Cardiac muscle cell (in vitro differentiated cells and primary cell): ENCODE data around the gene CYP8B1. TPM values are rescaled to one million over a fixed set of nuclear protein-coding genes. Genes with fewer than 3 reads are reported as not detected.

Source experiments
- DNase-seq, 2 donors: peaks; one replicate each; pipeline versions ENCODE4 v3.0.0 to v3.0.0-alpha.2; 2010 to 2017; ENCODE audit warnings: low read depth in 1 of 2, low spot score in 1 of 2
- H3K27ac ChIP-seq: fragments of 200-600 bp; sonication (generic); 2 replicates; pipeline ENCODE4 v1.5.1; 2016
- H3K27me3 ChIP-seq: fragments of 200-600 bp; sonication (generic); 2 replicates; pipeline ENCODE4 v1.6.0; 2016; ENCODE audit warnings: control low read depth
- H3K36me3 ChIP-seq: fragments of 200-600 bp; sonication (generic); 2 replicates; pipeline ENCODE4 v1.5.1; 2016; ENCODE audit warnings: control low read depth
- H3K4me1 ChIP-seq: fragments of 200-600 bp; sonication (generic); 2 replicates; pipeline ENCODE4 v1.8.1; 2017; ENCODE audit warnings: low read depth, mild to moderate bottlenecking, mixed run types
- H3K4me3 ChIP-seq: fragments of 200-600 bp; sonication (generic); 2 replicates; pipeline ENCODE4 v1.5.1; 2016; ENCODE audit warnings: mild to moderate bottlenecking
- H3K9me3 ChIP-seq: fragments of 200-600 bp; sonication (generic); 2 replicates; pipeline ENCODE4 v1.5.1; 2017; ENCODE audit warnings: low read depth, mild to moderate bottlenecking, control low read depth
- CTCF ChIP-seq: IDR thresholded peaks from 2 replicates; pipeline ENCODE4 v1.5.1; 2012; ENCODE audit warnings: low read depth, mild to moderate bottlenecking, low read length
- polyA plus RNA-seq: library from polyadenylated mRNA; unstranded; fragments of >200 nt; fragmentation: Nextera tagmentation; extraction: Ambion mirVana; gene quantifications from 2 replicates; pipeline ENCODE4 v1.2.1, GENCODE V29; 2016
- total RNA-seq: library from RNA; depleted of rRNA; stranded (reverse); fragments of >200 nt; gene quantifications from 2 replicates; pipeline ENCODE4 v1.2.3, GENCODE V29; 2016

The CYP8B1 gene
- total RNA-seq (not detected in 2 replicates), polyA plus RNA-seq (not detected in 2 replicates)

DNA sequence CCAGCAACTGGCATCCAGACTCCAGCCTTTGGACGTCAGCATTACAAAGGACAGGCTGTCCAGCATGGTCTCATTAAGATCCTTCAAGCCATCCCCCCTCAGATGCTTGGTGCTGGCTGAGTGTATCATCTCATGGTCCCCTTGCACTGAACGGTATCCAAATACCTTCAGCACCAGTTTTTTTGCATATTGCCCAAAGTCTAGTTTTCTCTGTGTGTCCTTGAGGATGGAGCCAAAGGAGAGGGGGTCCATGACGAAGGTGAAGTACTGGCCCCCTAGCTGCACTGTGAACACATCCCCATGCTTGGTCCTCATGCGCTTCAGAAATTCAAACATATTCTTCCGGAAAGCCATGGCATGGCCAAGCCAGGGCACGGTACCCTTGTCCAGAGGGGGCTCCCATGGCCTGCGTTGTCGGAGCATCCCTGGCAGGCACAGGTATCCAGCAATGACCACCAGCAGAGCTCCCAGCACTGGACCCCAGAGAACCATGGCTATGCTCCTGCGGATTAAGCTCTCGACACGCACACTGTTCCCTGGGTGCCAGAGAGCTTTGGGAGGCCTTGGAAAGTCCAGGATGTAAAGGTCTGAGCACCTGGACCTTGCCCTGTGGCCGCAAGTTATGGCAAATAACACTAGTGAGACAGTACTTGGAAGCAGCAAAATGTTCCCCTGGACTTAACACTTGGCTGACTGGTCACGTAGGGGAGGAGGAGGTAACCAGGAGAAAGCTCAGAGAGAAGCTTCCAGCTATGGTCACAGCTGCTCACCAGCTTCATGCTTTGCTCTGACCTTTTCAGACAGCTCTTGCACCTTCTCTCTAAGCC is at the start of gene CYP8B1:
Gene CYP8B1 (minus strand): TSS at position 555 of the 827 bp plus-strand sequence. CDS start 63 bp downstream, at position 492.
- Histone ChIP-seq H3K36me3 (no peaks in the 10 kb centered on the region), H3K4me1 (peaks cover 10% of the 10 kb centered on the region), H3K9me3 (no peaks in the 10 kb centered on the region), H3K27me3 (peaks cover 2% of the 10 kb centered on the region), H3K27ac (no peak within 1 kb of the TSS), H3K4me3 (no peak within 1 kb of the TSS)
- no peak for TF ChIP-seq CTCF
- DNase-seq: no peak

GRCh38 chr3:42923606-42924005 is 47.9 kb upstream of the CYP8B1 start:
- DNase-seq: no peak
- no peaks in the 10 kb centered on the region for H3K36me3 ChIP-seq
- no peak overlapping the region for H3K4me3 ChIP-seq
- H3K4me1 ChIP-seq: no peaks in the 10 kb centered on the region
- H3K27ac ChIP-seq: no peak overlapping the region
- H3K9me3 ChIP-seq: no peaks in the 10 kb centered on the region
- no peak for TF ChIP-seq CTCF
- no peaks in the 10 kb centered on the region for H3K27me3 ChIP-seq

DNA sequence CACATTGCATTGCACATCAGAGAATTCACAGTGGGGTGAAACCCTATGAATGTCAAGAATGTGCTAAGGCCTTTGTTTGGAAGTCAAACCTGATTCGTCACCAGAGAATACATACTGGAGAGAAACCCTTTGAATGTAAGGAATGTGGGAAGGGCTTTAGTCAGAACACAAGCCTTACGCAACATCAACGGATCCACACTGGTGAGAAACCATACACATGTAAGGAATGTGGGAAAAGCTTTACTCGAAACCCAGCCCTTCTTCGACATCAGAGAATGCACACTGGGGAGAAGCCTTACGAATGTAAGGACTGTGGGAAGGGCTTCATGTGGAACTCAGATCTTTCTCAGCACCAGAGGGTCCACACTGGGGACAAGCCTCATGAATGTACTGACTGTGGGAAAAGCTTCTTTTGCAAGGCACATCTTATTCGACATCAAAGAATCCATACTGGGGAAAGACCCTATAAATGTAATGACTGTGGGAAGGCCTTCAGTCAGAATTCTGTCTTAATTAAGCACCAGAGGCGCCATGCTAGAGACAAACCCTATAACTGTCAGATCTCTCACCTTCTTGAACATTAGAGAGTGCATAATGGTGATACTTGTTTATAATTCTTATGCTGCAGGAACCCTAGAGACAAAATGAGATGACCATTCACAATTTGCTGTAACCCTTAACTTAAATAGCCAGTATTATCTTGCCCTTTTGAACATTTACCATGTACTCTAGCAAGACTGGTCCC is 39.3 kb upstream of the CYP8B1 start:
- Histone ChIP-seq H3K36me3 (no peaks in the 10 kb centered on the region), H3K4me3 (no peak overlapping the region), H3K4me1 (no peaks in the 10 kb centered on the region), H3K27ac (no peak overlapping the region), H3K9me3 (no peaks in the 10 kb centered on the region), H3K27me3 (no peaks in the 10 kb centered on the region)
- no peak for TF ChIP-seq CTCF
- peak in 1 of 2 donors; percentile 4 for DNase-seq

DNA sequence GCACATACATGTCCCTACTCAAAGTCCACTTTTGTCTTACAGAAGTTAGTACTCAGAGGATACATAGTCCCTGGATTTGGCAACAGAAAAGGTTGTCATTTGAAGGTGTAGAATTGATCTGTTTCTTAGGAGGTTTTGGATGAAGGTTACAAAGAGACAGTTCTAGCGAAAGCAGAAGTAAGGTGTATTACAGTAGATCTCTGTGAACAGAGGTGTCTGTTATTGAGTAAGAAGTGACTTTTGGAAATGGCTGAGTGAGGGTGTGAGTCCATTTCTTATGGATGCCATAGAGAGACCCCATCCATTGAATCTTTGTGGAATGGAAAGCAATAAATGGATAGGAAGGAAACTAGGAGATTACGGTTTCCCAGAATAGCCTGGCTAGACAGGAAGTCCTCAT is 35.9 kb upstream of the CYP8B1 start:
- Histone ChIP-seq H3K9me3 (no peaks in the 10 kb centered on the region), H3K4me1 (no peaks in the 10 kb centered on the region), H3K27me3 (no peaks in the 10 kb centered on the region), H3K36me3 (no peaks in the 10 kb centered on the region), H3K4me3 (no peak overlapping the region), H3K27ac (no peak overlapping the region)
- TF ChIP-seq CTCF: no peak
- no peak for DNase-seq

DNA sequence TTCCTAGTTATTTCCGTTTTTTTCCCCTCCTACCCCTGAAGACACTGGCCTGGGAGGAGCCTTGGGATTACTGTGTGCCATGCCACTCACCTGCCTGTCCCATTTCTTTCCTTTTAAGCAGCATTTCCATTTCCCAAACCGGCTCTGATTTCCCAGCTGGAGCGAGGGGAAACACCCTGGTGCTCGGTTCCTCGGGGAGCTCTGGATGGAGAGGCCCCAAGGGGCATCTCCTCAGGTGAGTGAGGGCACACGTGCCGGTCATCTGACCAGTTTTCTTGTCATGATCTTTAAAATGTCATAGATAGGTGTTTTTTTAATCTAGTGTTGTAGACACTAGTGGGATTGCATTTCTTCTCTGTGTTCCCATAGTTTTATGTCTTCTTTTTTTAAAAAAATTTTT is 33.0 kb upstream of the CYP8B1 start:
- no peaks in the 10 kb centered on the region for H3K9me3 ChIP-seq
- H3K36me3 ChIP-seq: no peaks in the 10 kb centered on the region
- H3K4me1 ChIP-seq: no peaks in the 10 kb centered on the region
- H3K4me3 ChIP-seq: no peak overlapping the region
- DNase-seq: no peak
- H3K27ac ChIP-seq: no peak overlapping the region
- TF ChIP-seq CTCF: no peak
- H3K27me3 ChIP-seq: no peaks in the 10 kb centered on the region
